Measurements from ENCODE around the gene PHLPP1. TPM values are rescaled to one million over a fixed set of nuclear protein-coding genes. Genes with fewer than 3 reads are reported as not detected.

The PHLPP1 gene
- total RNA-seq, 1 donor from 2014 or later = 3.4 TPM

DNA sequence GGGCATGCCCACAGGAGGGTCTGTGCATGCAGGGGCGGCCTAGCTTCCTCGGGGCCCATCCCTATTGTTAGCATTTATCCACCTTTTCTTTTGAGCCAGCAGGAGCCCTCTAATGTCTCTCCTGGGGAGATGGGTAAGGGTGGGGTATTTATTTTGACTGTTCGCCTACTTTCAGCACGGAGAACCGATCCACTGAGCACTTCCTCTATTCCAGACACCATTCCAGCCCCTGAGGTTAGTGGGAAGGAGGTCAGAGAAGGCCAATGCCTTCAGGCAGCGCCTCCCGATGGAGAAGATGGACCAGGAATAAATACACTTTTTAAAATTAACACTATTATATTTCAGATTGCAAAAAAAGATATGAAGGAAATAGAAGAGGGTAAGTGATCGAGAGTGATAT is 276.0 kb downstream of the PHLPP1 start:
- Histone ChIP-seq H3K36me3 (ENCODE audit: control insufficient read depth, insufficient read depth, low read length) (no peaks in the 10 kb centered on the region), H3K27me3 (ENCODE audit: control insufficient read depth, insufficient read depth, low read length) (peaks cover 4% of the 10 kb centered on the region), H3K4me3 (ENCODE audit: low read depth, low read length) (no peak overlapping the region)
- TF ChIP-seq, protein P1, sequence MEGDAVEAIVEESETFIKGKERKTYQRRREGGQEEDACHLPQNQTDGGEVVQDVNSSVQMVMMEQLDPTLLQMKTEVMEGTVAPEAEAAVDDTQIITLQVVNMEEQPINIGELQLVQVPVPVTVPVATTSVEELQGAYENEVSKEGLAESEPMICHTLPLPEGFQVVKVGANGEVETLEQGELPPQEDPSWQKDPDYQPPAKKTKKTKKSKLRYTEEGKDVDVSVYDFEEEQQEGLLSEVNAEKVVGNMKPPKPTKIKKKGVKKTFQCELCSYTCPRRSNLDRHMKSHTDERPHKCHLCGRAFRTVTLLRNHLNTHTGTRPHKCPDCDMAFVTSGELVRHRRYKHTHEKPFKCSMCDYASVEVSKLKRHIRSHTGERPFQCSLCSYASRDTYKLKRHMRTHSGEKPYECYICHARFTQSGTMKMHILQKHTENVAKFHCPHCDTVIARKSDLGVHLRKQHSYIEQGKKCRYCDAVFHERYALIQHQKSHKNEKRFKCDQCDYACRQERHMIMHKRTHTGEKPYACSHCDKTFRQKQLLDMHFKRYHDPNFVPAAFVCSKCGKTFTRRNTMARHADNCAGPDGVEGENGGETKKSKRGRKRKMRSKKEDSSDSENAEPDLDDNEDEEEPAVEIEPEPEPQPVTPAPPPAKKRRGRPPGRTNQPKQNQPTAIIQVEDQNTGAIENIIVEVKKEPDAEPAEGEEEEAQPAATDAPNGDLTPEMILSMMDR (IDR thresholded peaks at IDR 0.05; ENCODE audit: insufficient read depth, low read length, severe bottlenecking) = no peak
- no peak for FAIRE-seq
- no peak for DNase-seq (ENCODE audit: low read depth)

DNA sequence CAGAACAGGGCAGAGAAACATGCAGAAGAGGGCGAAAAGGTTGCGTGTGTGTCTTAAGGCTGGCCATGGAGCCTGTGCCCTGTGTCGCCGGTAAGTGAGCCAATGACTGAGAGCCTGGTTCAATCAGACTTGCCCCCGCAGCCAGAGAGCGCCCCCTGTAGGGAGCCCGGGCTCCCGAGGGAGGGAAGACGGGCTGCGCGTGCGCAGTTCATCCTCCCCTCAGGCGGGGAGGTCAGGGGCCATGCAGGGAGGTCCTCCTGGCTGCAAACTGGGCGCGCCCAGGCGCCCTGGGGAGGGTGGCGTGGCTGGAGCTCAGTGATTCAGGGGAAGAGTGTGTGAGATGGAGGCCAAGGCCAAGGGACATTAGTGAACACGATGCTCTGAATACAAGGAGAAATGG is 276.6 kb downstream of the PHLPP1 start:
- no peak overlapping the region for H3K4me3 ChIP-seq (ENCODE audit: low read depth, low read length)
- no peaks in the 10 kb centered on the region for H3K36me3 ChIP-seq (ENCODE audit: control insufficient read depth, insufficient read depth, low read length)
- DNase-seq (ENCODE audit: low read depth) = no peak
- FAIRE-seq = no peak
- TF ChIP-seq, protein P1 (IDR thresholded peaks at IDR 0.05; ENCODE audit: insufficient read depth, low read length, severe bottlenecking) = no peak
- peaks cover 3% of the 10 kb centered on the region for H3K27me3 ChIP-seq (ENCODE audit: control insufficient read depth, insufficient read depth, low read length)

DNA sequence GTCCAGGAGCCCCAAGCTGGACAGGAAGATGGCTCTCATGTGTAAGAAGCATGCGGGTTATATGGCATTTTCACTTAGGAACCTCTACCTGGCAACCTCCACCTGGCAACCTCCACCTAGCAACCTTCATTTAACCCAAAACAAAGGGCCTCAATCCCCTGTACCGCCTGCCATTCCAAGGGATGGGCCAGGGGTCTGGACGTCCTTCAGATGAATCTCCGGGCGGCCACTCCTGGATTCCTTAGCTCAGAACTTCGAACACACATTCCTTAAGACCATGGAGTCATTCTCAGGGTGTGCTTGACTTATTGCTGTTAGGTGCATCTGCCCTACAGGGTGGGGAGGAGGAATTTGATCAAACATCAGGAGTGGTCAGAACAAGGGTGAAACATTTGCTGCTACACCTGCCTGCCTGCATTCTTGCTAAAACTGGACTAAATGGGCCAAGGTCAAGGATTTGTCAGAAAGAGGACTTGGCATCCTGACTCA is 277.6 kb downstream of the PHLPP1 start:
- no peaks in the 10 kb centered on the region for H3K36me3 ChIP-seq (ENCODE audit: control insufficient read depth, insufficient read depth, low read length)
- TF ChIP-seq, protein P1 (IDR thresholded peaks at IDR 0.05; ENCODE audit: insufficient read depth, low read length, severe bottlenecking) = no peak
- DNase-seq (ENCODE audit: low read depth) = no peak
- no peak overlapping the region for H3K4me3 ChIP-seq (ENCODE audit: low read depth, low read length)
- peaks cover 3% of the 10 kb centered on the region for H3K27me3 ChIP-seq (ENCODE audit: control insufficient read depth, insufficient read depth, low read length)
- FAIRE-seq = peak; percentile 75

DNA sequence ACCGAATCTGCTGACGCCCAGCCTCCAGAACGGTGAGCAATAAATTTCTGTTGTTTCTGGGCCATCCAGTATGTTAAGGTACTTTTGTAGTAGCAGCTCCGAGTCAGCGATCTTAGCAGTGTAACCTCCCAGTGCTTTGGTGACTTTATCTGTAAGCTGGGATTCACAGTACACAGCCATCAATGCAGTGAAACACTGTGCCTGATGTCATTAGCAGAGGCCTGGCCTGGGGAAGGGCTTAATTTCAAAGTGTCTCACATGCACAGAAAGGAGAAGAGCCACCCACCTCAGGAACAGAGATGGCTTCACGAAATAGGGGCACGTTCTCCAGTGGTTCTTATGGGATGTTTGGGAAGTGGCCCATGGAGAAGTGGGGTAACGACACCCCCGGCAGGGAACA is 281.2 kb downstream of the PHLPP1 start:
- DNase-seq (ENCODE audit: low read depth) = no peak
- Histone ChIP-seq H3K27me3 (ENCODE audit: control insufficient read depth, insufficient read depth, low read length) (peaks cover 4% of the 10 kb centered on the region), H3K4me3 (ENCODE audit: low read depth, low read length) (no peak overlapping the region), H3K36me3 (ENCODE audit: control insufficient read depth, insufficient read depth, low read length) (no peaks in the 10 kb centered on the region)
- TF ChIP-seq, protein P1 (IDR thresholded peaks at IDR 0.05; ENCODE audit: insufficient read depth, low read length, severe bottlenecking) = no peak
- no peak for FAIRE-seq

DNA sequence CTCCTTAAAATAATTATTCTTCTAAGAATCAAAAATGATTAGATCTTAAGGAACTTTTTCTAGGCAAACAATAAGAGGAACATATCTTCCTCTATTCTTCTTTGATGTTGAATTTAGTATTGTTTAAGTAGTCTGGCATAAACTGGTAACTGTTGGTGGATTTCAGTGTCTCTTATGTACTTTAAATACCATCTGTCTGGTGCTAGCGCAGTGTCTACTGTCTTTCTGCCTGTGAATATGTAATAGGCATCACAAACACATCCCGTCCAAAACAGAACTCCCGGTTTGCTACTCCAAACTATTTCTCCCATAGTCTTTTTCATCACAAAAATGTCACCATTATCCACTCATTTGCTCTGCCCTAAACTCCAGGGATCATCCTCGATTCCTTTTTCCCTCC is 281.7 kb downstream of the PHLPP1 start:
- Histone ChIP-seq H3K4me3 (ENCODE audit: low read depth, low read length) (no peak overlapping the region), H3K27me3 (ENCODE audit: control insufficient read depth, insufficient read depth, low read length) (peaks cover 4% of the 10 kb centered on the region), H3K36me3 (ENCODE audit: control insufficient read depth, insufficient read depth, low read length) (no peaks in the 10 kb centered on the region)
- DNase-seq (ENCODE audit: low read depth) (no peak), FAIRE-seq (no peak)
- TF ChIP-seq, protein P1 (IDR thresholded peaks at IDR 0.05; ENCODE audit: insufficient read depth, low read length, severe bottlenecking) = no peak

DNA sequence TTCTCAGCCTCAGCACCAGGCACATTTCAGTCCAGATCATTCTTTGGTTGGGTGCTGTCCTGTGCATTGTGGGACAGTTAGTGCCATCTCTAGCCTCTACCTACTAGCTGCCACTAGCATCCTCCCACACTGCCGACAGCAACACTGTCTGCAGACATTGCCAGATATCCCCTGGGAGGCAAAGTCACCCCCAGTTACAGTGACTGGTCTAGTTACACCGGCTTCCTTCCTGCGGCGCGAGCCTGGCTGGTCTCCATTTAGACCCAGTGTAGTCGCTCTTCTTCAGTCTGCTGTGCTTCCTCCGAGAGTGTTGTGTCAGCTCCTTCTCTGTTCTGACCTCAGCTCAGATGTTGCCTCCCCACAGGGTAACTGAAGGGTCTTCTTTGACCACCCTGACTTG is 283.1 kb downstream of the PHLPP1 start:
- Histone ChIP-seq H3K36me3 (ENCODE audit: control insufficient read depth, insufficient read depth, low read length) (no peaks in the 10 kb centered on the region), H3K4me3 (ENCODE audit: low read depth, low read length) (no peak overlapping the region), H3K27me3 (ENCODE audit: control insufficient read depth, insufficient read depth, low read length) (peaks cover 1% of the 10 kb centered on the region)
- no peak for FAIRE-seq
- TF ChIP-seq, protein P1 (IDR thresholded peaks at IDR 0.05; ENCODE audit: insufficient read depth, low read length, severe bottlenecking) = no peak
- no peak for DNase-seq (ENCODE audit: low read depth)
